ENCODE results near the gene IRF1.
"Not testable (repeated sequence)": the region's sequence is repeated elsewhere in the genome, so short reads cannot be mapped to it uniquely, and the experiment has no call there.

Gene IRF1

GRCh38 chr5:132487095-132487428 is 3.5 kb downstream of the IRF1 start:
- in situ Hi-C loops (cut with MboI; ENCODE audit: low sequenced_read_pairs) = no loop called here

GRCh38 chr5:132486318-132487094 is 4.1 kb downstream of the IRF1 start:
- in situ Hi-C loops (cut with MboI; ENCODE audit: low sequenced_read_pairs) = no loop called here

- in situ Hi-C loops (cut with MboI; ENCODE audit: low sequenced_read_pairs) = no loop called here
Measured at GRCh38 chr5:132485641-132486317, 4.8 kb downstream of the IRF1 start.

- in situ Hi-C loops (cut with MboI; ENCODE audit: low sequenced_read_pairs) = not testable (repeated sequence)
Measured at GRCh38 chr5:132484876-132485640, 5.5 kb downstream of the IRF1 start.

- in situ Hi-C loops (cut with MboI; ENCODE audit: low sequenced_read_pairs) = no loop called here
Measured at GRCh38 chr5:132484391-132484725, 6.2 kb downstream of the IRF1 start.

- in situ Hi-C loops (cut with MboI; ENCODE audit: low sequenced_read_pairs) = no loop called here
Measured at GRCh38 chr5:132483661-132484390, 6.7 kb downstream of the IRF1 start.

GRCh38 chr5:132483101-132483500 is 7.5 kb downstream of the IRF1 start:
- in situ Hi-C loops (cut with MboI; ENCODE audit: low sequenced_read_pairs) = no loop called here

GRCh38 chr5:132481596-132482211 is 8.9 kb downstream of the IRF1 start:
- in situ Hi-C loops (cut with MboI; ENCODE audit: low sequenced_read_pairs) = no loop called here

- in situ Hi-C loops (cut with MboI; ENCODE audit: low sequenced_read_pairs) = no loop called here
Measured at GRCh38 chr5:132480893-132481595, 9.5 kb downstream of the IRF1 start.

- in situ Hi-C loops (cut with MboI; ENCODE audit: low sequenced_read_pairs) = no loop called here
Measured at GRCh38 chr5:132480546-132480892, 10.1 kb downstream of the IRF1 start.

GRCh38 chr5:132480042-132480441 is 10.5 kb downstream of the IRF1 start:
- in situ Hi-C loops (cut with MboI; ENCODE audit: low sequenced_read_pairs) = no loop called here

GRCh38 chr5:132479111-132479951 is 11.2 kb downstream of the IRF1 start:
- in situ Hi-C loops (cut with MboI; ENCODE audit: low sequenced_read_pairs) = loop anchor here (10.0 kb wide), 1 partner anchor 65 kb away; no protein-coding TSS in a partner anchor

GRCh38 chr5:132478366-132478871 is 12.2 kb downstream of the IRF1 start:
- in situ Hi-C loops (cut with MboI; ENCODE audit: low sequenced_read_pairs) = loop anchor here (10.0 kb wide), 1 partner anchor 64 kb away; no protein-coding TSS in a partner anchor

GRCh38 chr5:132477784-132478365 is 12.7 kb downstream of the IRF1 start:
- in situ Hi-C loops (cut with MboI; ENCODE audit: low sequenced_read_pairs) = loop anchor here (10.0 kb wide), 1 partner anchor 63 kb away; no protein-coding TSS in a partner anchor

- in situ Hi-C loops (cut with MboI; ENCODE audit: low sequenced_read_pairs) = loop anchor here (10.0 kb wide), 1 partner anchor 62 kb away; no protein-coding TSS in a partner anchor
Measured at GRCh38 chr5:132476876-132477781, 13.4 kb downstream of the IRF1 start.

- in situ Hi-C loops (cut with MboI; ENCODE audit: low sequenced_read_pairs) = loop anchor here (10.0 kb wide), 1 partner anchor 61 kb away; no protein-coding TSS in a partner anchor
Measured at GRCh38 chr5:132475987-132476875, 14.3 kb downstream of the IRF1 start.

Data from HL-60/S4 treated with retinoic acid at 250 ng/mL for 4 days and 3 days (cell line).